ENCODE results near the gene TNS3.
"Not testable (repeated sequence)": the region's sequence is repeated elsewhere in the genome, so short reads cannot be mapped to it uniquely, and the experiment has no call there.

Gene TNS3

DNA sequence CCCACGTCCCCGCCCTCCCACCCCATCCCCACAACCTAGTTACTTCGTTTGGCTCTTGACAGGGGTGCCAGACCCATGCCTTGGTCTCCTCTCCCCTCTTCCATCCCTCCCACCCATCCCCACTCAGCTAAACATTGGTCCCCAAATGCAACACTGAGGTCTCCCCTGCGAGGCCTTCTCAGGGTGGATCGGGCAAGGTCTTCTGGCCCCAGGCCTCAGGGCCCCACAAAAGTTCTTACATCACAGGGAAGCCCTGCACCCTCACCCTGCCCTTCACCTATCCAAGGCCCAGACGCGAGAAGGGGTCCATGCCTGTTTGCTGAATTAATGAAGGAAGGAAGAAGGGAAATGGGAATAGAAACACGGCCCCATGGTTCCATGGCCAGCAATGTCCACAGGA, 32.0 kb downstream of the TNS3 start:
- H3K36me3 ChIP-seq (ENCODE audit: control insufficient read depth, insufficient read depth, low read length): no peaks in the 10 kb centered on the region
- peaks cover 46% of the 10 kb centered on the region for H3K4me1 ChIP-seq (ENCODE audit: control insufficient read depth, insufficient read depth, low read length)
- no peak overlapping the region for H3K4me3 ChIP-seq (ENCODE audit: low read length)
- H3K27me3 ChIP-seq (ENCODE audit: control insufficient read depth, insufficient read depth, low read length): no peaks in the 10 kb centered on the region
- H3K9ac ChIP-seq (ENCODE audit: low read length): no peak overlapping the region
- no peaks in the 10 kb centered on the region for H3K9me3 ChIP-seq (ENCODE audit: control insufficient read depth, low read length)

DNA sequence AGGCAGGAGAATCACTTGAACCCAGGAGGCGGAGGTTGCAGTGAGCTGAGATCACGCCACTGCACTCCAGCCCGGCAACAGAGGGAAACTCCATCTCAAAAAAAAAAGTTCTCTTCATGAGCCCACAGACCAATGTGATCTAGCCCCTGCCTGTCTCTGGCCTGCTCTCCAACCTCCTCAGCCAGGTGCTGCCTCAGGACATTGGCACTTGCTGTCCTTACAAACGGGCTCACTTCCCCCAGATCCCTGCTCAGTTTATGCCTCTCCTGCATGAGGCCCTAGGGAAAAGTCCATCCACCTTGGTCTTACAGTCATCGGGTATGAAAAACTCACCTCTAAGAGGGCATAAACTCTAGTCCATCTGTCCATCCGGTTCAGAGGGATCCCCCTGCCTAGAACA, 32.5 kb downstream of the TNS3 start:
- Histone ChIP-seq H3K9me3 (ENCODE audit: control insufficient read depth, low read length) (no peaks in the 10 kb centered on the region), H3K36me3 (ENCODE audit: control insufficient read depth, insufficient read depth, low read length) (no peaks in the 10 kb centered on the region), H3K27me3 (ENCODE audit: control insufficient read depth, insufficient read depth, low read length) (no peaks in the 10 kb centered on the region), H3K9ac (ENCODE audit: low read length) (no peak overlapping the region), H3K4me3 (ENCODE audit: low read length) (no peak overlapping the region), H3K4me1 (ENCODE audit: control insufficient read depth, insufficient read depth, low read length) (peaks cover 46% of the 10 kb centered on the region)

DNA sequence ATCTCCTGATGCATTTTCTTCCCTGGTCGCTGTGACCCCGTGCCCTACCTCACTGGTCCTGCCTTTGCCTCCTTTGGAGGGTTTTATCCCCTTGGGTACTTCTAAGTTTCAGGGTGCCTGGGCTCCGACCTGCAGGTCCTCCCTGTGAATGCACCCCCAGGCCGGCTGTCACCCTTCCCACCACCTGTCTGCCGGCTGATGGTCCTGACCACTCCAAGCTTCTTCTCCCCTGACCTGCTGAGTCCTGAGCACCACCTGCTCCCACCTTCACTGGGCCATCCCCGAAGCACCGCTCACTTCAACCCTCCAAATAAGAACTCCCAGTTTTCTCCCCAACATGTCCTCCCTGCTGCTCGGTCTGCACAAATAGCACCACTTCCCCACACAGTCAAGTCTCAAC, 33.4 kb downstream of the TNS3 start:
- Histone ChIP-seq H3K4me1 (ENCODE audit: control insufficient read depth, insufficient read depth, low read length) (peaks cover 49% of the 10 kb centered on the region), H3K4me3 (ENCODE audit: low read length) (no peak overlapping the region)

DNA sequence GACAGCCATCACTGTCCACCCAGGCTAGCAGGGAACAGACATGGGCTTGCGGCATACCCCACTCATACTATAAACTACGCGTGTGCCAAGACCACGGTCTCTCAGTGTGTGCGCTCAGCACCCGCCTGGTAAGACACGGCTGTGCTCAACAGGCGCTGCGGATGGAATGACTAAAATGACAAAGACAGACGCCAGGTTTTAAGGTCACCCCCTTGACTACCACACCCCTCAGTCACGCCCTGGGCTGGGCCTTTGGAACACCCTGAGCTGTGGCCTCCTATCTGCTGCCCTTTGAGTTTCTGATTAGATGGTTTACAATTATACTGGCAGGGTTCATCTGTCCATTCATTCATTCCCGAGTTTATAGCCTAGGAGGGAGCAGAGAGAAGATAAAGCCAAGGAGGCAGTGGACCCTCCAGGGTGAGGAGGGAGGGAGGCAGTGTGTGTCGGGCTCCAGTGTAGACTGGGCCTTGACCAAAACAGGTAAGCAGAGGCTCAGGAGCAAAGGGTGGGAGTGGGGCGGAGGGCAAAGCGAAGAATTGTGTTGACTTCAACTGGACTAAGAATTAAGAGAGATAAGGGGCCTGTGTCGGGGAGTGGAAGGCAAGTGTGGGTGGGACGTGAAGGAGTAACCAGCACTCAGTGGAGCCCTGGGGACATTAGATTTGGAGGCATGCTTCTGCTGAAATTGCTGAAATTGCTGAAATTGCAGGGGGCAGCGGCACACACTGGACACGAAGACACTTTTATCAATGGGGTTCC, 35.0 kb downstream of the TNS3 start:
- H3K36me3 ChIP-seq (ENCODE audit: control insufficient read depth, insufficient read depth, low read length): no peaks in the 10 kb centered on the region
- no peaks in the 10 kb centered on the region for H3K9me3 ChIP-seq (ENCODE audit: control insufficient read depth, low read length)
- no peak overlapping the region for H3K9ac ChIP-seq (ENCODE audit: low read length)
- no peaks in the 10 kb centered on the region for H3K27me3 ChIP-seq (ENCODE audit: control insufficient read depth, insufficient read depth, low read length)
- peaks cover 36% of the 10 kb centered on the region for H3K4me1 ChIP-seq (ENCODE audit: control insufficient read depth, insufficient read depth, low read length)
- no peak overlapping the region for H3K4me3 ChIP-seq (ENCODE audit: low read length)

More for the DNA sequence above, 33.4 kb downstream of the TNS3 start:
- Histone ChIP-seq H3K9ac (ENCODE audit: low read length) (no peak overlapping the region), H3K27me3 (ENCODE audit: control insufficient read depth, insufficient read depth, low read length) (no peaks in the 10 kb centered on the region), H3K9me3 (ENCODE audit: control insufficient read depth, low read length) (no peaks in the 10 kb centered on the region), H3K36me3 (ENCODE audit: control insufficient read depth, insufficient read depth, low read length) (no peaks in the 10 kb centered on the region)

DNA sequence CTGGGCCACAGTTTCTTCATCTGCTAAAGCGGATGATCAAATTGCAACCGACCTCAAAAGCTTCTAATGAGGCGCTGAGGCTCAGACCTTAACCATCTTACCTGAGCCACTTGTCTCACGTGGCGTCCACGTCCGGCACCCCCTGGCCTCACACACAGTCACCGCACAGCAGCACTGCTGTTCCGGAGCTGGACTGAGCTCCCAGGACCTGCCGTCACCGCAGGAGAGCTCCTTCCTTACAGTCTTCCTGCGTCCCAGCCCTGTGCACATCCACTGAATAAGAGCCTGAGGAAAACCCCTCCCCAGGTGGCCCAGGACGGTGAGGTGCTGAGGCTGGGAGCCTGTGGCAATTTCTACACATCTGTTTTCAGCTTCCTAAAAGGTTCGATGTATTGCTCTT, 35.7 kb downstream of the TNS3 start:
- no peaks in the 10 kb centered on the region for H3K27me3 ChIP-seq (ENCODE audit: control insufficient read depth, insufficient read depth, low read length)
- H3K9me3 ChIP-seq (ENCODE audit: control insufficient read depth, low read length): no peaks in the 10 kb centered on the region
- peaks cover 29% of the 10 kb centered on the region for H3K4me1 ChIP-seq (ENCODE audit: control insufficient read depth, insufficient read depth, low read length)
- no peaks in the 10 kb centered on the region for H3K36me3 ChIP-seq (ENCODE audit: control insufficient read depth, insufficient read depth, low read length)
- no peak overlapping the region for H3K9ac ChIP-seq (ENCODE audit: low read length)
- H3K4me3 ChIP-seq (ENCODE audit: low read length): no peak overlapping the region

DNA sequence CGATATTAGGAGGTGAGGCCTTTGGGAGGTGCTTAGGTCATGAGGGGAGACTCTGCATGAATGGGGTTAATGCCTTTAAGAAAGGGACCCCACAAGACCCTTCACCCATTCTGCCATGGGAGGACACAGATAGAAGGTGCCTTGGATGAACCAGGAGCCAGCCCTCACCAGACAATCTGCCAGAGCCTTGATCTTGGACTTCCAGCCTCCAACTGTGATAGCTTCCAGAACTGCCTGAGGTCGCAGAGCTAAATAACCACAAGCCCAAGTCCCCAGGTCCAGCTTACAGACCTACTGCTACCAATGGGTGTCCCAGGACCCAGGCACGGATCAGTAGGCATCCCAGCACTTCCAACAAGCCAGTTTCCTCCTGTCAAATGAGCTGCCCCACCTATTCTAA, 37.5 kb downstream of the TNS3 start:
- Histone ChIP-seq H3K9ac (ENCODE audit: low read length) (no peak overlapping the region), H3K4me3 (ENCODE audit: low read length) (no peak overlapping the region), H3K27me3 (ENCODE audit: control insufficient read depth, insufficient read depth, low read length) (no peaks in the 10 kb centered on the region), H3K4me1 (ENCODE audit: control insufficient read depth, insufficient read depth, low read length) (peaks cover 30% of the 10 kb centered on the region), H3K9me3 (ENCODE audit: control insufficient read depth, low read length) (no peaks in the 10 kb centered on the region), H3K36me3 (ENCODE audit: control insufficient read depth, insufficient read depth, low read length) (no peaks in the 10 kb centered on the region)

DNA sequence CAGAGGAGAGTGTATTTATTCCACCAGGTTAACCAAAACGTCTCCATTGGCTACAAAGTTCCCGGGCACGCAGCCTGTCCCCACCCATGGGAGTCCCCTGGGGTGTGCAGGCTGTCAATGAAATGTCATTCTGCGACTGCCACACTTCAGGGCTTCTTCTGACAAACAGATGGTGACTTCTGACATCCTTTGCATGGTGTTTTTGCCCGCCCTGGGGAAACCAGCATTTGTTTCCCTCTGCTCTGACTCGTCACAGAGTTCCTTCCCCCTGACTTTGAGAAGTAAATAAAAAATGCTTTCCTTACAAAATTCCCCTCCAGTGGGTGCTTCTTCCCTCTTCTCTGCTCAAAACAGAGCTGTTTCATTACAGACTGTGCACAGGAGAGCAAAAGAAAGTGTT, 38.2 kb downstream of the TNS3 start:
- peaks cover 36% of the 10 kb centered on the region for H3K4me1 ChIP-seq (ENCODE audit: control insufficient read depth, insufficient read depth, low read length)
- H3K36me3 ChIP-seq (ENCODE audit: control insufficient read depth, insufficient read depth, low read length): no peaks in the 10 kb centered on the region
- no peak overlapping the region for H3K9ac ChIP-seq (ENCODE audit: low read length)
- H3K4me3 ChIP-seq (ENCODE audit: low read length): no peak overlapping the region
- no peaks in the 10 kb centered on the region for H3K27me3 ChIP-seq (ENCODE audit: control insufficient read depth, insufficient read depth, low read length)
- H3K9me3 ChIP-seq (ENCODE audit: control insufficient read depth, low read length): no peaks in the 10 kb centered on the region

DNA sequence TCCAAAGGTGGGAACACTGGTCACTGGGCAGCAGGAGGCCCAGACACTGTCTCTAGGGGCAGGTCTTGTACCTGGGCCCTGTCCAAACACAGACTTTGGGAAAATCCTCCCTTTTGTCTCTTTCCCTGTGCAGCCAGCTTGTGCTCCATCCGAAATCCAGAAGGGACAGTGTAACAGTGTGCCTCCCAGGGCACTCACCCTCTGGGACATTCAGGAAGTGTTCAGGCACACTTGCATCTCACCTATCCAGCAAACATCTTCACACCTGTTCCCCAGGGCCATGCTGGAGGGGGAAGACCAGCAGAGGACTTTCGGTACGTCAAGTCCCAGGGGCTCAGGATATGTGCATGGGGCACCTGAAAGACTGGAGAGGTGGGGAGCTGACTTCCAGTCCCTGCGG, 38.9 kb downstream of the TNS3 start:
- Histone ChIP-seq H3K9me3 (ENCODE audit: control insufficient read depth, low read length) (no peaks in the 10 kb centered on the region), H3K4me1 (ENCODE audit: control insufficient read depth, insufficient read depth, low read length) (peaks cover 36% of the 10 kb centered on the region), H3K4me3 (ENCODE audit: low read length) (no peak overlapping the region), H3K27me3 (ENCODE audit: control insufficient read depth, insufficient read depth, low read length) (no peaks in the 10 kb centered on the region), H3K36me3 (ENCODE audit: control insufficient read depth, insufficient read depth, low read length) (no peaks in the 10 kb centered on the region), H3K9ac (ENCODE audit: low read length) (no peak overlapping the region)

DNA sequence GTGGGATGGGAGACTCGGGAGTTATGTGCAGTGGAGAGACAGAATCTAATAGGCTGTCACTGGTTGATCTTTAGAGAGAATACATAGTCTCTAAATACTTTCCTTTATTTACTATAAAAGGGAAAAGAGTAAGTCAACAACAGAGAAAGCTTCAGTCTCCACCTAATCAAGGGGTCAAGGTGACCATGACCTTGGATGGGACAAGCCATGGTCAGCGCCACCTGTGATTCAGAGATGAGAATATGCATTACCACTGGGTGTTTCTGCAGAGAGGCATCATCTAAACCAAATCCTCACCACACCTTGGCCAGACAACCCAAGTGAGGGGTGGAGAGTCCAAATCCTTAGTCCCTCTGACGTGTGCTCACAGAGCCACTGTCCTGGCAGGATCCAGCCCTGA, 39.9 kb downstream of the TNS3 start:
- H3K9me3 ChIP-seq (ENCODE audit: control insufficient read depth, low read length): no peaks in the 10 kb centered on the region
- H3K4me3 ChIP-seq (ENCODE audit: low read length): no peak overlapping the region
- no peaks in the 10 kb centered on the region for H3K36me3 ChIP-seq (ENCODE audit: control insufficient read depth, insufficient read depth, low read length)

DNA sequence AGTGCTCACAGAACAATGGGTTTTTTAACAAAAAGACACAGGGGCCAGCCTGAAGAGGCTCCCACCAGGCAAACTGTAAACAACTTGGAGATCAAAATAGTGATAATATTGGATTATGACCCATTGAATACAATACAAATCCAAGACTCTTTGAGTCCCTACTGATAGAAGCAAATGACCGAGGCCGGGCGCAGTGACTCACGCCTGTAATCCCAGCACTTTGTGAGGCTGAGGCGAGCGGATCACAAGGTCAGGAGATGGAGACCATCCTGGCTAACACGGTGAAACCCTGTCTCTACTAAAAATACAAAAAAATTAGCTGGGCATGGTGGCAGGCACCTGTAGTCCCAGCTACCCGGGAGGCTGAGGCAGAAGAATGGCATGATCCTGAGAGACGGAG, 40.4 kb downstream of the TNS3 start:
- not testable (repeated sequence) for H3K9me3 ChIP-seq (ENCODE audit: control insufficient read depth, low read length); H3K4me3 ChIP-seq (ENCODE audit: low read length); H3K9ac ChIP-seq (ENCODE audit: low read length); H3K36me3 ChIP-seq (ENCODE audit: control insufficient read depth, insufficient read depth, low read length); H3K27me3 ChIP-seq (ENCODE audit: control insufficient read depth, insufficient read depth, low read length)
- peaks cover 33% of the 10 kb centered on the region for H3K4me1 ChIP-seq (ENCODE audit: control insufficient read depth, insufficient read depth, low read length)

More for the DNA sequence above, 39.9 kb downstream of the TNS3 start:
- Histone ChIP-seq H3K27me3 (ENCODE audit: control insufficient read depth, insufficient read depth, low read length) (no peaks in the 10 kb centered on the region), H3K9ac (ENCODE audit: low read length) (no peak overlapping the region), H3K4me1 (ENCODE audit: control insufficient read depth, insufficient read depth, low read length) (peaks cover 35% of the 10 kb centered on the region)

DNA sequence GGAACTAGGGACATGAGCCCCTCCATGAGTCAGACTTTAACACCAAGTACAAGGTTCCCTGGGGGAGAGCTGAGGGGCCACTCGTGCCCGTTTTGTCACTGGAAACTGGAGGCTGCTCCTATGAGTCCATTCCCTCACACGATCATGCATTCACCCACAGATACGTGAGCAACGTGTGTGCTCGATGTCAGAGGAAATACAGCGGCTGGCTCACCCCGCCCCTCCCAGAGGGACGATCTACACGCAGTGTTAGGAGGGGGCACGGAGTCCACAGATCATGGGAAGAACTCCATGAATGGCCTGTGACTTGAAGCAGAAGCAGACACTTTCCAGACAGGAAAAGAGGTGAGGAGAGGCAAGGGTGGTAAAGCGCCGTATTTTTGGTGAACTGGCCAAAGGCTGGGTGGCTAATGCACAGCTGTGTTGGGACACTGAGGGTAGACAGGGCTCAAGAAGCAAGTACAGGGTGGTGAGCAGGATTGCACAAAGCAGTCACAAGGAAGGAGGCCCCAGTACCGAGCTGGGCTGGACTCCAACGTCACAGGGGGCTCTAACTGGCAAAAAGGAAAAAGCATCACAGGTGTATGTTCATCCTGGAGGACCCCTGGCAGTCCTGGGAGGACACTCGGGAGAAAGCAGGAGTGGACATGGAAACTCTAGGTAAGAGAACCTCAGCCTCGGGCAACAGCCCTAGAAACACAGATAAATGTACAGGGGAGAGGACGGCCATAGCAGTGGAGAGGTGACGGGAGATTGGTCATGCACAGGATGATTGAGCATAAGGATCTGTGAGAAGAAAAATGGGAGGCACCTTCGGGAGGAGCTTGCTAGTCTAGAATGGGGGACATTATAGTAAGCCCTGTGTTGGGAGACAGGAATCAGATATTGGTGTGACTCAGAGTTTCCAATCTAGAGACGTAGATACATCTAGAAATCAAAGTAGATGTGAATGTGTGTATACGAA, 41.2 kb downstream of the TNS3 start:
- Histone ChIP-seq H3K4me3 (ENCODE audit: low read length) (no peak overlapping the region), H3K27me3 (ENCODE audit: control insufficient read depth, insufficient read depth, low read length) (no peaks in the 10 kb centered on the region), H3K9me3 (ENCODE audit: control insufficient read depth, low read length) (no peaks in the 10 kb centered on the region), H3K36me3 (ENCODE audit: control insufficient read depth, insufficient read depth, low read length) (no peaks in the 10 kb centered on the region), H3K9ac (ENCODE audit: low read length) (no peak overlapping the region), H3K4me1 (ENCODE audit: control insufficient read depth, insufficient read depth, low read length) (peaks cover 42% of the 10 kb centered on the region)

DNA sequence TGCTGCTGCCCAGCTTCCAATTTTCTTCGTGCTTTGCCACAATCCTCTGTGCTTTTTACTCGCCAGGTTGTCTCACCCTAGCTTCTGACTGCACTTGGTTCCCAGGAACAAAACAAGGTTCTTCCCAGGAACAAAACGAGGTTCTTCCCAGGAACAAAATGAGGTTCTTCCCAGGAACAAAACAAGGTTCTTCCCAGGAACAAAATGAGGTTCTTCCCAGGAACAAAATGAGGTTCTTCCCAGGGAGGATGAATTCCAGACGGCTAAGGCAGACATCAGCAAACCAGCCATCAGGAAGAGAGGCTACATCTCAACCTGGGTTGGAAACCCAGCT, 41.9 kb downstream of the TNS3 start:
- Histone ChIP-seq H3K9me3 (ENCODE audit: control insufficient read depth, low read length) (no peaks in the 10 kb centered on the region), H3K27me3 (ENCODE audit: control insufficient read depth, insufficient read depth, low read length) (no peaks in the 10 kb centered on the region)

More for the DNA sequence above, 41.9 kb downstream of the TNS3 start:
- Histone ChIP-seq H3K9ac (ENCODE audit: low read length) (no peak overlapping the region), H3K4me3 (ENCODE audit: low read length) (no peak overlapping the region), H3K4me1 (ENCODE audit: control insufficient read depth, insufficient read depth, low read length) (peaks cover 48% of the 10 kb centered on the region), H3K36me3 (ENCODE audit: control insufficient read depth, insufficient read depth, low read length) (no peaks in the 10 kb centered on the region)
